SU-DHL-6 (cell line): ENCODE measurements around the gene ARNT2.

ENCODE experiments used
- EZH2phosphoT487 ChIP-seq: fragments of 200-600 bp; sonication (generic), shearing (Covaris generic); conservative IDR thresholded peaks from 2 replicates; pipeline ENCODE4 v1.6.1; 2018; ENCODE audit warnings: mild to moderate bottlenecking, antibody characterized with exemption, low read length, moderate library complexity, mixed read lengths
- TF ChIP-seq, protein P1 (sequence below): fragments of 200-600 bp; sonication (generic); IDR thresholded peaks from one replicate; pipeline ENCODE4 v1.5.1; 2017; ENCODE audit warnings: antibody characterized with exemption, mild to moderate bottlenecking, low read length, moderate library complexity; ENCODE audit not compliant: insufficient read depth, poor library complexity, severe bottlenecking

- TF ChIP-seq, protein P1, sequence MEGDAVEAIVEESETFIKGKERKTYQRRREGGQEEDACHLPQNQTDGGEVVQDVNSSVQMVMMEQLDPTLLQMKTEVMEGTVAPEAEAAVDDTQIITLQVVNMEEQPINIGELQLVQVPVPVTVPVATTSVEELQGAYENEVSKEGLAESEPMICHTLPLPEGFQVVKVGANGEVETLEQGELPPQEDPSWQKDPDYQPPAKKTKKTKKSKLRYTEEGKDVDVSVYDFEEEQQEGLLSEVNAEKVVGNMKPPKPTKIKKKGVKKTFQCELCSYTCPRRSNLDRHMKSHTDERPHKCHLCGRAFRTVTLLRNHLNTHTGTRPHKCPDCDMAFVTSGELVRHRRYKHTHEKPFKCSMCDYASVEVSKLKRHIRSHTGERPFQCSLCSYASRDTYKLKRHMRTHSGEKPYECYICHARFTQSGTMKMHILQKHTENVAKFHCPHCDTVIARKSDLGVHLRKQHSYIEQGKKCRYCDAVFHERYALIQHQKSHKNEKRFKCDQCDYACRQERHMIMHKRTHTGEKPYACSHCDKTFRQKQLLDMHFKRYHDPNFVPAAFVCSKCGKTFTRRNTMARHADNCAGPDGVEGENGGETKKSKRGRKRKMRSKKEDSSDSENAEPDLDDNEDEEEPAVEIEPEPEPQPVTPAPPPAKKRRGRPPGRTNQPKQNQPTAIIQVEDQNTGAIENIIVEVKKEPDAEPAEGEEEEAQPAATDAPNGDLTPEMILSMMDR, result no peak
- no peak for TF ChIP-seq EZH2phosphoT487
Measured at GRCh38 chr15:80645494-80646065, 241.4 kb downstream of the ARNT2 start.
